NB4 (cell line): ENCODE data around the gene TTLL5.

Source experiments
- CTCF ChIP-seq: IDR thresholded peaks from one replicate; pipeline ENCODE4 v1.5.1; 2012; ENCODE audit warnings: low read depth, low read length
- MYC ChIP-seq: IDR thresholded peaks from 2 replicates; pipeline ENCODE4 v1.6.1; 2011; ENCODE audit warnings: low read depth, low read length
- POLR2A ChIP-seq: IDR thresholded peaks from 2 replicates; pipeline ENCODE4 v1.6.1; 2011; ENCODE audit warnings: mild to moderate bottlenecking; ENCODE audit not compliant: insufficient read length; ENCODE audit errors: extremely low read depth

GRCh38 chr14:75751296-75751695 is 90.2 kb downstream of the TTLL5 start:
- TF ChIP-seq CTCF (no peak), POLR2A (no peak), MYC (no peak)
